K562 (cell line): Measurements from ENCODE around the gene KLF13. TPM values are rescaled to one million over a fixed set of nuclear protein-coding genes. Genes with fewer than 3 reads are reported as not detected.

Source experiments
- ATAC-seq: fragments of 200-7000 bp; cut with Tn5 transposase; 3 replicates; pipeline ENCODE4 v1.9.1; 2020; ENCODE audit warnings: moderate library complexity
- BruUV-seq: library from RNA; stranded (reverse); fragments of 400-500 nt; replicated peaks from 2 replicates; lab custom pipeline; 2021; lab: Mats Ljungman, UMichigan
- CTCF ChIA-PET: fragments of 300-600 bp; formaldehyde crosslinking; extraction: SDS; loops from one replicate; lab custom pipeline; 2021; ENCODE audit warnings: low intra/inter-chr PET ratio; lab: Yijun Ruan, JAX
- POLR2A ChIA-PET: fragments of 300-600, 350-650 bp; sonication (Branson Sonifier 250); formaldehyde crosslinking; extraction: SDS; loops from one replicate; lab custom pipeline; 2021; ENCODE audit warnings: antibody characterized with exemption, inconsistent platforms; lab: Yijun Ruan, JAX
- DNase-seq, 4 experiments: peaks; one replicate each; pipeline versions ENCODE4 v3.0.0 to v3.0.0-alpha.2; 2011 to 2018; ENCODE audit warnings: low spot score in 3 of 4, mixed read lengths in 3 of 4; ENCODE audit errors: extremely low read depth in 1 of 4
- FAIRE-seq: peaks from 2 replicates; lab custom pipeline; 2011; peaks lifted over from hg19 to GRCh38; lab: Jason Lieb, UNC
- H2AFZ ChIP-seq: 2 replicates; pipeline ENCODE4 v1.6.0; 2011; ENCODE audit warnings: low read depth, low read length, control low read depth, inconsistent platforms
- H3K27ac ChIP-seq: fragments of 200-600 bp; 3 replicates; pipeline ENCODE4 v1.8.0; 2011; ENCODE audit warnings: low read depth, mild to moderate bottlenecking, control low read depth, inconsistent platforms, low read length, moderate library complexity, mixed read lengths; ENCODE audit errors: extremely low read depth
- H3K27me3 ChIP-seq, 2 experiments: fragments of 300-600 bp in 1 of 2; 2 replicates in 1 of 2; 3 replicates in 1 of 2; pipeline versions ENCODE4 v1.6.0 to v1.8.0; 2011; ENCODE audit warnings: inconsistent platforms in 2 of 2, low read length in 2 of 2, mild to moderate bottlenecking in 1 of 2, mixed read lengths in 1 of 2, moderate library complexity in 1 of 2; ENCODE audit not compliant: control insufficient read depth in 2 of 2, insufficient read depth in 2 of 2
- H3K36me3 ChIP-seq: fragments of 300-600 bp; 3 replicates; pipeline ENCODE4 v1.8.0; 2011; ENCODE audit warnings: mild to moderate bottlenecking, low read length, inconsistent platforms; ENCODE audit not compliant: control insufficient read depth, insufficient read depth
- H3K4me1 ChIP-seq, 2 experiments: fragments of 200-600 bp in 1 of 2; replicated peaks in 1 of 2; 2 replicates in 1 of 2; 3 replicates in 1 of 2; pipeline versions ENCODE4 v1.5.1 to v1.8.0; 2011; ENCODE audit warnings: inconsistent platforms in 2 of 2, low read length in 2 of 2, mild to moderate bottlenecking in 1 of 2, mixed read lengths in 1 of 2, moderate library complexity in 1 of 2; ENCODE audit not compliant: control insufficient read depth in 2 of 2, insufficient read depth in 2 of 2
- H3K4me2 ChIP-seq: 2 replicates; pipeline ENCODE4 v1.6.1; 2011; ENCODE audit warnings: low read length, control low read depth, inconsistent platforms, mixed read lengths; ENCODE audit not compliant: insufficient read depth
- H3K4me3 ChIP-seq: fragments of 200-600 bp; sonication (generic), shearing (Covaris generic); 2 replicates; pipeline ENCODE4 v1.5.1; 2016; ENCODE audit warnings: control low read depth, inconsistent platforms
- H3K79me2 ChIP-seq: fragments of 200-600 bp; 3 replicates; pipeline ENCODE4 v1.8.0; 2011; ENCODE audit warnings: low read length, inconsistent platforms; ENCODE audit not compliant: control insufficient read depth, insufficient read depth
- H3K9ac ChIP-seq, 2 experiments: 2 replicates each; pipeline versions ENCODE4 v1.6.0 to v1.6.1; 2011; ENCODE audit warnings: low read depth in 2 of 2, low read length in 2 of 2, control low read depth in 1 of 2, inconsistent platforms in 1 of 2, mild to moderate bottlenecking in 1 of 2, mixed read lengths in 1 of 2; ENCODE audit not compliant: insufficient read depth in 1 of 2
- H3K9me1 ChIP-seq: one replicate; pipeline ENCODE4 v1.6.0; 2011; ENCODE audit warnings: inconsistent platforms, mild to moderate bottlenecking, low read length, moderate library complexity; ENCODE audit not compliant: control insufficient read depth, insufficient read depth
- H3K9me3 ChIP-seq: replicated peaks from 2 replicates; pipeline ENCODE4 v1.5.1; 2011; ENCODE audit warnings: low read depth, low read length, inconsistent platforms; ENCODE audit not compliant: control insufficient read depth, insufficient read depth
- H4K20me1 ChIP-seq: replicated peaks from 2 replicates; pipeline ENCODE4 v1.6.1; 2011; ENCODE audit warnings: low read length, inconsistent platforms, mixed read lengths; ENCODE audit not compliant: control insufficient read depth, insufficient read depth
- DEAF1 ChIP-seq: fragments of 450-650 bp; formaldehyde crosslinking; IDR thresholded peaks from 2 replicates; pipeline ENCODE4 v1.4.0; 2020; ENCODE audit warnings: mild to moderate bottlenecking, moderate library complexity
- MAFK ChIP-seq: IDR thresholded peaks from 2 replicates; pipeline ENCODE4 v1.6.1; 2011; ENCODE audit warnings: low read length, improper control_type of control experiment
- OTX1 ChIP-seq: fragments of 450-650 bp; formaldehyde crosslinking; IDR thresholded peaks from 2 replicates; pipeline ENCODE4 v1.4.0; 2022; ENCODE audit warnings: mild to moderate bottlenecking
- RB1 ChIP-seq: fragments of 450-650 bp; IDR thresholded peaks from 2 replicates; pipeline ENCODE4 v1.6.1; 2017; ENCODE audit warnings: low read depth, mild to moderate bottlenecking
- WGBS: fragments of 100-300 bp; shearing (Covaris generic); methylation state at CpG from one replicate; pipeline ENCODE4 v1.1.6; 2016; ENCODE audit warnings: low coverage, mixed read lengths; ENCODE audit not compliant: insufficient coverage; ENCODE audit errors: missing lambda C conversion rate; 5-methylcytosine and 5-hydroxymethylcytosine counted together
- in situ Hi-C: fragments of 300-500 bp; cut with MboI; formaldehyde crosslinking; loops from 4 replicates; pipeline ENCODE4 v1.15.0; 2018; ENCODE audit warnings: inconsistent platforms, mixed read lengths
- intact Hi-C: fragments of 100-400 bp; cut with micrococcal nuclease; formaldehyde crosslinking; loops from 2 replicates; pipeline ENCODE4 v1.14.2; 2022
- polyA plus RNA-seq, 8 experiments: library from polyadenylated mRNA; depleted of rRNA in 4 of 8; stranded (reverse) in 5 of 8; unstranded in 3 of 8; fragments of >200 nt; fragmentation: Nextera tagmentation in 2 of 8; fragmentation: Illumina TruSeq in 1 of 8; extraction: Ambion mirVana in 2 of 8; extraction: Trizol in 1 of 8; gene quantifications; 2 replicates each; pipeline versions ENCODE4 v1.2.1 to v1.2.3, GENCODE V29; 2011 to 2014; ENCODE audit warnings: inconsistent platforms in 1 of 8, missing spikeins in 1 of 8
- total RNA-seq, 7 experiments: library from RNA; depleted of rRNA in 6 of 7; stranded (reverse); fragments of >200 nt in 6 of 7; fragmentation: Illumina TruSeq in 2 of 7; extraction: Trizol in 2 of 7; gene quantifications; 2 replicates each; pipeline versions ENCODE4 v1.2.1 to v1.2.3, GENCODE V29; 2011 to 2021; ENCODE audit warnings: low replicate concordance in 1 of 7

KLF13 gene
- total and polyA plus RNA-seq, 9 of the 15 experiments (the other 6 are each of a cell fraction or from before 2014, with no cell fraction given), result 1.8 to 10.5 (median 4.8) TPM

GRCh38 chr15:31311735-31312619 lies 14.7 kb upstream of the KLF13 start:
- TF ChIP-seq OTX1 (CRISPR knock-in tag), result no peak
- TF ChIP-seq RB1, result no peak
- no peak for TF ChIP-seq MAFK
- TF ChIP-seq DEAF1 (CRISPR knock-in tag), result no peak
- Histone ChIP-seq H3K9me3 (no peaks in the 10 kb centered on the region), H4K20me1 (no peaks in the 10 kb centered on the region), H2AFZ (no peak overlapping the region), H3K4me3 (no peak overlapping the region), H3K4me2 (no peak overlapping the region), H3K27ac (no peak overlapping the region), H3K9me1 (no peaks in the 10 kb centered on the region), H3K79me2 (no peaks in the 10 kb centered on the region), H3K9ac (no peak overlapping the region), H3K4me1 (no peaks in the 10 kb centered on the region; a peak in 1 of 5 replicates), H3K36me3 (no peaks in the 10 kb centered on the region), H3K27me3 (peaks cover 3 to 45% of the 10 kb centered on the region in 2 experiments; a peak in 4 of 5 replicates)
- BruUV-seq, result no TSS peak
- ATAC-seq, result no peak
- ChIA-PET POLR2A (no interaction called here), CTCF (no interaction called here)
- no peak for FAIRE-seq
- intact Hi-C loops (no loop called here), in situ Hi-C loops (no loop called here)
- WGBS, result 0% methylated on average over 17 of the region's 18 CpGs
- no peak for DNase-seq
